ENCODE measurements around the gene GARNL3.
A peak's percentile ranks its signal among the peaks of the same experiment; 100 is the strongest.

GARNL3 gene

DNA sequence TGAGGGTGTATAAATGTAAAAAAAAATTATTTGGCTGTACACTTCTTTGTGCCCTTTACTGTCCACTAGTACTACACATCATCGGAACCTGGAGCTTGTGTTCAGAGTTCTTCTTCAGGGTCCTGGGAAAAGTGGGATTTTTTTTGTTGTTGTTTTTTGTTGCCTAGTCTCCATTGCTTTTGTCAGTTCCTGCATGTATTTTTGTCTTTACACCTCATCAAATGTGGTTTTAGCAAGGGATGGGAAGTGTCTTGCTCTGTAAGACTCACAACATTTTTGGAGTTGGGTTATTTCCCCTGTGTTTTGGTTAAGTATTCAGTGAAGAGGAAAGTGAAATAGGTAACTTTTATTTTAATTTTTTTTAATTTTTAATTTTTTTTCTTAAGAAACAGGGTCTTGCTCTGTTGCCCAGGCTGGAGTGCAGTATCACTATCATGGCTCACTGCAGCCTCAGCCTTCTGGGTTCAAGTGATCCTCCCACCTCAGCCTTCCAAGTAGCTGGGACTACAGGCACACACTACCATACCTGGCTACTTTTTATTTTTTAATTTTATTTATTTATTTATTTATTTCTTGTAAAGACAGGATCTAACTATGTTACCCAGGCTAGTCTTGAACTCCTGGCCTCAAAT lies 40.7 kb downstream of the GARNL3 start:
- DNase-seq: no peak
- intact Hi-C loops (cut with DNase I): no loop called here

GRCh38 chr9:127305838-127306226 lies 41.3 kb downstream of the GARNL3 start:
- intact Hi-C loops (cut with DNase I): no loop called here
- no peak for DNase-seq

GRCh38 chr9:127307802-127308201 lies 43.2 kb downstream of the GARNL3 start:
- no peak for DNase-seq
- intact Hi-C loops (cut with DNase I): no loop called here

- intact Hi-C loops (cut with DNase I): no loop called here
- no peak for DNase-seq
Measured at GRCh38 chr9:127308652-127309434, 44.3 kb downstream of the GARNL3 start.

DNA sequence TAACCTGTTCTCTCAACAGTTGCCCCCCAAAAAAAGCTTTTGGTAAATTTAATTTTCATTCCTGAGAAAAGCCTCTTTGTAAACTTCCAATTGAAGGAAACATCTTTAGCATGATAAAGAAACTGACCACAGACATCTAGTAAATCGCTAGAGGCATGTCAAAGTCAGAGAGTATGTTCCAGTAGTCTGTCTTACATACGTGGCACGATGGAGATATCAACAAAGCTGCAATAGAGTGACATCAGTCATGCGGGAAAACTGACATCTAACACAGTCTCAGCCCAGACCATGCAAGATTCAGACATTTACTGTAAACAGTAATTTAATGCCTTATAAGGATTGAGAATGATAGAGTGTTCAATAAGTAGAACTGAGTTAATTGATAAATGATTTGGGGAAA lies 45.1 kb downstream of the GARNL3 start:
- intact Hi-C loops (cut with DNase I): no loop called here
- DNase-seq: no peak

DNA sequence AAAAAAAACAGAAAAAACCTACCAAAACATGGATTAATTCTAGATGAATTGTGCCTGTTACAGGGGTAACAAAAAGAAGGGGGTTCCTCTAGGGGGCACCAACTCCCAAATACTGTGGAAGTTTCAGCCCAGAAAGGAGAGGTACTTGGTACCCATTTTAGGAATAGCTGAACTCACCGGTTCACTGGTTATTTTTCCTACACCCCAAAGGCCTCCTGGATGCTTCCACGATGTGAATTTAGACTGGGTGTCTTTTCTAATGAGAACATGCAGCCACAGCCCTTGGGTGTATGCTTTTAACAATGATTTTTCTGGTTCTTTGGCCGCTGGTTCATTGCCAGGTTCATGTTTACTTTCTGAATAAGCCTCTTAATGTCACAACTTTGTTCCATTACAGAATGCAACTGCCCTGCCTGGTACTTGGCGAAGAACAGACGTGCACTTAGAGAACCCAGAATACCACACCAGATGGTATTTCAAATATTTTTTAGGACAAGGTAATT lies 46.7 kb downstream of the GARNL3 start:
- intact Hi-C loops (cut with DNase I): no loop called here
- DNase-seq: no peak

GRCh38 chr9:127313042-127313560 lies 48.5 kb downstream of the GARNL3 start:
- no peak for DNase-seq
- intact Hi-C loops (cut with DNase I): no loop called here

- DNase-seq: no peak
- intact Hi-C loops (cut with DNase I): no loop called here
Measured at GRCh38 chr9:127314911-127315310, 50.3 kb downstream of the GARNL3 start.

- intact Hi-C loops (cut with DNase I): no loop called here
- no peak for DNase-seq
Measured at GRCh38 chr9:127316586-127317323, 52.2 kb downstream of the GARNL3 start.

DNA sequence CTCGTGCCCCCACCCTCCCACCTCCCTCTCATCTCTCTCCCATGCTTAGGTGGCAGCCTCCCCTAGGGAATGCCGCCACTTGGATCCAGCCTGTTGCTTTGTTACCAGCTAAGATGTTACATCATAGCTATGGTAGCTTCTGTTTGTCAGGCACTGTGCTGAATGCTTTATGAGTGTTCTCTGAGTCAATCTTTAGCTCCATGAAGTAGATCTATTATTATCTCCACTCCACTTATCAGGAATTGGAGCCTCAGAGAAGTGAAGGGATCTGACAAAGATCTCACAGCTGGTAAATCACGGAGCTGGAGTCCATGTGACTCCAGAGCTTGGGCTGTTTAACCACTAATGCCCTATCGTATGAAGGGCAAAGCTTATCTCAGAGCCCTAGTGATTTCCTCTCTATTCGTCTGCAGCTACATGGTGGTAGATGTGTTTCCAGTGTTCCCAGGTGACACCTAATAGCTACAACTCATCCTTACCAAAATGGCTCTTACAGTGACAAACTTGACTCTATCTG lies 54.1 kb downstream of the GARNL3 start:
- intact Hi-C loops (cut with DNase I): no loop called here
- no peak for DNase-seq

DNA sequence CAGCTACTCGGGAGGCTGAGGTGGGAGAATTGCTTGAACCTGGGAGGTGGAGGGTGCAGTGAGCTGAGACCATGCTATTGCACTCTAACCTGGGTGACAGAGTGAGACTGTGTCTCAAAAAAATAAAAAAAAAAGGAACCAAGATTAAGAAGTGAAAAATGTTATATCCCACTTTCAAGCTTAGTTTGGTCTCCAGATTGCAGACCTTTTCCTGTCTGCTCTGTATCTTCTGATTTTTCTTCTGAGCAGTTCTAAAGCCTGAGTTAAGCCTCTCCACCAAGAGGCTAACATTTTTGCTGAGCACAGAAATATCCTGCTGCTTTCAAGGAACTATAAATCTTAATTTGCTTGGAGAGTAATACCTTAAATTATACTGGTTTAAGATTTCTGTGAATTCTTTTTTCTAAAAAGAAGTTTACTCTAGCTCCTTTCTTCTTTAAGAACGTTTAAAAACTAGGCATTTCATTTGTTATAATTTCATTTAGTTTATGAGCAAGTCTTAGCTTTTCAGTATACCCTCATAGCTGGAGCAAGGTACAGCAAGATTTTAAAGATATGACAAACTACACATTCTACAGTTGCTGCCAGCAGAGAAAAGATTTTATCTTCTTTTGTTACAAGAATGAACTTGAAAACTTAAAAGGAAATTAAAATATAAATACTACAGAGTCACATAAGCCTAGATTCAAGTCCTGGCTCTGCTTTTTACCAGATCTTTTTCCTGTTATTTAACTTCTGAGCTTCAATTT lies 55.0 kb downstream of the GARNL3 start:
- DNase-seq: no peak
- intact Hi-C loops (cut with DNase I): no loop called here

DNA sequence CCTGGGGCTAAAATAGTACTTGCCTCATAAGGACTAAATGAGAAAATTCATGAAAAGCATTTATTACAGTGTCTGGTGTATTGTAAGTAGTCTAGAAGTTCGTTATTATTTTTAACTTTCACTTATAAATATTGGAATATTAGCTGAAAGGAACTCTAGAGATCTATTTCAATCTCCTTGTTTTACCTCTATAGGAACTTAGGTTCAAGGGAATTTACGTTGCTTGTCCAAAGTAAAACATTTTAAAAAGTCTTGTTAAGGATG lies 55.5 kb downstream of the GARNL3 start:
- intact Hi-C loops (cut with DNase I): no loop called here
- DNase-seq: no peak

- intact Hi-C loops (cut with DNase I): no loop called here
- no peak for DNase-seq
Measured at GRCh38 chr9:127323393-127323792, 58.8 kb downstream of the GARNL3 start.

DNA sequence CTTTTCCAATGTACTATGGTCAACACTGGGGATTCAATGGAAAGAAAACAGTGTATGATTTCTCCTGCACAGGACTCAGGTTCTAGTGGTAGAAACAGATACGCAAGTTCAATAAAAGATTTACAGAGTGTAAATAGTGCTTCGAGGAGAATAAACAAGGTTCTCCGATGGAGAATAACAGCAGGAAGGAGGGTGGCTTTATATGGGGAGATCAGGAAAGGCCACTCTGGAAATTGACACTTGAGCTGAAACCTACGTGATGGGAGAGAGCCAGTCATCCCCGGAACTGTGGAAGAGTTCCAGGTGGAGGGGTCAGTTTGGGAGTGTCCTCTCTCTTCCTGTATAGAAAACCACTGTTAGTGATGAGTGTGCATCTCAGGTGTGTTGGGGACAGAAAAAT lies 65.9 kb downstream of the GARNL3 start:
- intact Hi-C loops (cut with DNase I): no loop called here
- no peak for DNase-seq

- DNase-seq: no peak
- intact Hi-C loops (cut with DNase I): no loop called here
Measured at GRCh38 chr9:127333221-127334064, 68.9 kb downstream of the GARNL3 start.

DNA sequence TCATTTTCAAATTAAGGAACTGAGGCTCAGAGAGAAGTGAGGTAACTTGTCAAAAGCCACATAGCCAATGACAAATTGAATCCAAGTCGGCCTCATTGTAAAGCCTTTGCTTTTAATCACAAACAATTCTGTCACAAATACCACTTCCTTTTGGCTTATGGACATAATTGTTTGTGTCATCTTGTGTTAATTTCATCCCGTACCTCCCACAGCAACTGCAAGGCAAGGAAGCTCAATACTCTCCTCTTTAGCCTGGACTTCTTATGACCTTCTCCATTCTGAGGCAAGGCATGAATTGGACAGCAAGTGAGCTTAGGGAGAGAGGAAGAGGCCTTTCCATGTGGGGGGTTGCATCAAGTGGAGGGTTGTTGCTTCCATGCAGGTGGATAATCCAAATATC lies 70.2 kb downstream of the GARNL3 start:
- intact Hi-C loops (cut with DNase I): no loop called here
- no peak for DNase-seq

DNA sequence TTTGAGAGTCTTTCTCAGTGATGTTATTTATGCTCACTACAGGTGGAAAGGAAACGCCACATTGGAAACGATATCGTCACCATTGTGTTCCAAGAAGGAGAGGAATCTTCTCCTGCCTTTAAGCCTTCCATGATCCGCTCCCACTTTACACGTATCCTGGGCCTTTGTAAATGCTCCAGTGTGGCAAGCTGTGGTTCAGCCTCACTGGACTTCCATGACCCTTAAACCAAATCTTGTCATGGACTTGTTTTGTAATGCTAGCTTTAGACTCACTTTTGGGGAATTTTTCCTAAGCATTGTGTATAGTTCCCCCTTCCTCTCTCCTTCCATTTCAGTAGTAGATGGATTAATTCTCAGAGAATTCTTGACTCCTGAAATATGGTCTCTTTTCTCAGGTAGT lies 71.5 kb downstream of the GARNL3 start:
- intact Hi-C loops (cut with DNase I): no loop called here
- no peak for DNase-seq

DNA sequence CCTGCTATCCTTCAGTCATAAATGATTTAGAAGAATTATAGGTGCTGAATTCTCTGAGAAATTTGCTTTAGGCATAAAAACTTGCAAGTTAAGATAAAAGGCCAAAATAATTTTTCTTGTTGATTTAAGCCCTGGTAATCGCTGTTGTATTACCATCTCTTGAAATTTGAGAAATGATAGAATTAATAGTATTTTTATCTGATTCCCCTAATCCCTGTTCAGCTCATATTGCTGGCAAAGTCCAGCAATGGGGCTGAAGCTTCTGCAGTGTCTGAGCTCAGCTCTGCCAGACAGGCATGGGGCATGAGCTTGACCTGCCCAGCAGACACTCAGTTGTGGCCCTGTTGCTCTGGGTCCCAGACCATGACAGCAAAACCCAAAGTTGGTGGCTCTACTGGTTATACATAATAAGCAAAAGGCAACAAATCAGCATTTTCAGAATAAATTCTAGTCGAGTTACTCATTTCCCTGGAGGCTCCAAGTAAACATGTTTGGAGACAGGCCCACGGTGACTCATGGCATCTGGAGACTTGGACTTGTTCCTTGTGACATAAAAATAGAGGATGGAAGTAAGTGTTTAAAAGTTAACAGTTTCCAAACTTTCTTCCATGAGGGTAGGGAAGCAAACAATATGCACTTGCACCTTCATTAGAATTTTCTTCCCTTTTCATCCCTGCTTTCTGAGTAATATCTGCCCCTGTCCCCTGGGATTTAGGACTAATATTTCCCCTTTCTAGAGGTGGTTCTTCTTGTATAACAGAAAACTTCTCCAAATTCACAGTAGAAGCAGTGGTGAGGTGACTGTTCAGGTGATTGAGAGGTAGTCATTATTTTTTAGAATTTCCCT lies 72.2 kb downstream of the GARNL3 start:
- intact Hi-C loops (cut with DNase I): no loop called here
- DNase-seq: peak in 9 of 10 donors; percentile 22 to 93 (median 69)

DNA sequence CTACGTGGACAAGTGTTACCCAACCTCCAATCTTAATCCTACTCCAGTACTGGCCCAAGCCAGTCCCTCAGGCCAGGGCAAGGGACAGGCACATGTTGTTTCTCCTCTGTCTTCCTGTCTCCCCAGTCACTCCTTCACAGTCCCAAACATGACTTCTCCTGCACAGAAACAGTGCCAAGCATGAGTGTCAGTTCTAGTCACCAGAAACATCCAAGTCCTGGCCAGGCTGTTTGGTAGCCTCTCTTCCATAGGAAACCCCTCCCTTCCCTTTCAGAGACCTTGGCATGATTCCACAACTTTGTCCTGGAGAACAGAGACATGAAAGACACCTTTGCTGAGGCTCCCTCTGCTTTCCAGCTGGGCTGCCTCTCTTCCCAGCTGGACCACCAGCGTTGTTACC lies 76.1 kb downstream of the GARNL3 start:
- intact Hi-C loops (cut with DNase I): no loop called here
- no peak for DNase-seq

All from posterior cingulate gyrus (tissue), 11 donors.